Neural cell (in vitro differentiated cells): ENCODE data around the gene KCTD15. TPM values are rescaled to one million over a fixed set of nuclear protein-coding genes. Genes with fewer than 3 reads are reported as not detected.

Source experiments
- H2AFZ ChIP-seq: fragments of 200-600, 300-800 bp; sonication (generic), shearing (Covaris generic); 2 replicates; pipeline ENCODE4 v1.6.0; 2014; ENCODE audit warnings: low read depth, mild to moderate bottlenecking, antibody characterized with exemption, low read length, moderate library complexity
- H3F3A ChIP-seq: fragments of 200-600 bp; shearing (Covaris generic); 2 replicates; pipeline ENCODE4 v1.6.1; 2016; ENCODE audit warnings: mild to moderate bottlenecking, moderate library complexity, mixed read lengths, antibody characterized with exemption, low read length; ENCODE audit not compliant: insufficient read depth, poor library complexity, severe bottlenecking
- H3K27ac ChIP-seq: fragments of 200-600, 300-800 bp; sonication (generic), shearing (Covaris generic); 2 replicates; pipeline ENCODE4 v1.5.1; 2014; ENCODE audit warnings: mild to moderate bottlenecking, low read length, moderate library complexity
- H3K27me3 ChIP-seq: fragments of 300-800, 200-600 bp; sonication (generic), shearing (Covaris generic); 2 replicates; pipeline ENCODE4 v1.6.0; 2014; ENCODE audit warnings: mild to moderate bottlenecking, low read depth, low read length, moderate library complexity; ENCODE audit not compliant: insufficient read depth
- H3K36me3 ChIP-seq: fragments of 300-800, 200-600 bp; sonication (generic), shearing (Covaris generic); 2 replicates; pipeline ENCODE4 v1.5.1; 2014; ENCODE audit warnings: mild to moderate bottlenecking, antibody characterized with exemption, low read length, moderate library complexity; ENCODE audit not compliant: insufficient read depth
- H3K4me2 ChIP-seq: fragments of 300-800, 200-600 bp; sonication (generic), shearing (Covaris generic); 2 replicates; pipeline ENCODE4 v1.6.0; 2014; ENCODE audit warnings: mild to moderate bottlenecking, low read length
- H3K4me3 ChIP-seq: fragments of 300-800, 200-600 bp; sonication (generic), shearing (Covaris generic); 2 replicates; pipeline ENCODE4 v1.5.1; 2014; ENCODE audit warnings: mild to moderate bottlenecking, low read length, moderate library complexity
- H3K79me2 ChIP-seq: fragments of 200-600 bp; shearing (Covaris generic); replicated peaks from 2 replicates; pipeline ENCODE4 v1.6.0; 2014; ENCODE audit warnings: mild to moderate bottlenecking, low read length, moderate library complexity; ENCODE audit not compliant: insufficient read depth
- H3K9ac ChIP-seq: fragments of 300-800, 200-600 bp; sonication (generic), shearing (Covaris generic); 2 replicates; pipeline ENCODE4 v1.6.1; 2016; ENCODE audit warnings: mild to moderate bottlenecking, low read length, mixed read lengths
- H3K9me2 ChIP-seq: fragments of 200-600 bp; shearing (Covaris generic); 2 replicates; pipeline ENCODE4 v1.6.1; 2016; ENCODE audit warnings: mild to moderate bottlenecking, low read length, mixed read lengths; ENCODE audit not compliant: insufficient read depth
- H3K9me3 ChIP-seq: fragments of 200-600, 300-800 bp; sonication (generic), shearing (Covaris generic); 2 replicates; pipeline ENCODE4 v1.6.1; 2016; ENCODE audit warnings: mild to moderate bottlenecking, mixed run types, low read length, moderate library complexity, mixed read lengths
- H4K20me1 ChIP-seq: fragments of 200-600 bp; shearing (Covaris generic); 2 replicates; pipeline ENCODE4 v1.6.1; 2016; ENCODE audit warnings: mild to moderate bottlenecking, mixed run types; ENCODE audit not compliant: insufficient read depth
- EP300 ChIP-seq: fragments of 450-650 bp; conservative IDR thresholded peaks from 2 replicates; pipeline ENCODE4 v1.6.1; 2014; ENCODE audit warnings: antibody characterized with exemption, mild to moderate bottlenecking, moderate library complexity; ENCODE audit not compliant: poor library complexity, severe bottlenecking
- EZH2 ChIP-seq: fragments of 200-600, 300-800 bp; shearing (Covaris generic), sonication (generic); IDR thresholded peaks from 2 replicates; pipeline ENCODE4 v1.6.1; 2014; ENCODE audit warnings: antibody characterized with exemption, low read length, borderline replicate concordance, mild to moderate bottlenecking; ENCODE audit not compliant: insufficient read depth, poor library complexity, severe bottlenecking
- MXI1 ChIP-seq: fragments of 450-650 bp; conservative IDR thresholded peaks from 2 replicates; pipeline ENCODE4 v1.6.1; 2014; ENCODE audit warnings: antibody characterized with exemption, mild to moderate bottlenecking; ENCODE audit not compliant: poor library complexity, severe bottlenecking
- POLR2AphosphoS5 ChIP-seq: IDR thresholded peaks from 2 replicates; pipeline ENCODE4 v1.6.1; 2012
- RAD21 ChIP-seq: fragments of 450-650 bp; conservative IDR thresholded peaks from 2 replicates; pipeline ENCODE4 v1.6.1; 2014; ENCODE audit warnings: antibody characterized with exemption, mild to moderate bottlenecking, moderate library complexity
- REST ChIP-seq: IDR thresholded peaks from 2 replicates; pipeline ENCODE4 v1.6.1; 2012; ENCODE audit warnings: borderline replicate concordance
- SMC3 ChIP-seq: fragments of 450-650 bp; conservative IDR thresholded peaks from 2 replicates; pipeline ENCODE4 v1.6.1; 2014; ENCODE audit warnings: antibody characterized with exemption, mild to moderate bottlenecking, moderate library complexity; ENCODE audit not compliant: poor library complexity
- TAF1 ChIP-seq: IDR thresholded peaks from 2 replicates; pipeline ENCODE4 v1.6.1; 2012; ENCODE audit warnings: low read depth
- polyA plus RNA-seq: library from polyadenylated mRNA; depleted of rRNA; stranded (reverse); fragments of >200 nt; gene quantifications from 2 replicates; pipeline ENCODE4 v1.2.3, GENCODE V29; 2014
- TF ChIP-seq, protein P1 (sequence below): fragments of 450-650 bp; IDR thresholded peaks from 2 replicates; pipeline ENCODE4 v1.5.1; 2014; ENCODE audit warnings: antibody characterized with exemption, mild to moderate bottlenecking, moderate library complexity; ENCODE audit not compliant: poor library complexity, severe bottlenecking

Gene KCTD15
- polyA plus RNA-seq, 1 donor from 2014 or later: 67.9 TPM

DNA sequence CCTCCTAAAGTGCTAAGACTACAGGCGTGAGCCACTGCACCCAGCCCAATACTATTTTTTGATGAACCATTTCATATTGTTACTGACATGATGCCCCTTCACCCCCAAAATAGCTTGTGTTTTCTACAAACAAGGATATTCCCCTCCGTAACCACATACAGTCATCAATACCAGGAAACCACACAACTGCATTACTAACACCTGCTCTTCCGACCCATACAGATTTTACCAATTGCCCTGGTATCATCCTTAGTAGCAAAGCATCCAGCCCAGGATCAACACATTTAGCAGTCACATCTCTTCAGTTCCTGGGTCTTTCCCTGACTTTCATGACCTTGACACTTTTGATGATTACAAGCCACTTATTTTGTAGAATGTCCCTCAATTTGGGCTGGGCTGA lies 33.6 kb downstream of the KCTD15 start:
- TF ChIP-seq RAD21 (no peak), POLR2AphosphoS5 (no peak), REST (no peak), EZH2 (no peak), SMC3 (no peak), TAF1 (no peak), MXI1 (no peak), EP300 (no peak)
- TF ChIP-seq, protein P1, sequence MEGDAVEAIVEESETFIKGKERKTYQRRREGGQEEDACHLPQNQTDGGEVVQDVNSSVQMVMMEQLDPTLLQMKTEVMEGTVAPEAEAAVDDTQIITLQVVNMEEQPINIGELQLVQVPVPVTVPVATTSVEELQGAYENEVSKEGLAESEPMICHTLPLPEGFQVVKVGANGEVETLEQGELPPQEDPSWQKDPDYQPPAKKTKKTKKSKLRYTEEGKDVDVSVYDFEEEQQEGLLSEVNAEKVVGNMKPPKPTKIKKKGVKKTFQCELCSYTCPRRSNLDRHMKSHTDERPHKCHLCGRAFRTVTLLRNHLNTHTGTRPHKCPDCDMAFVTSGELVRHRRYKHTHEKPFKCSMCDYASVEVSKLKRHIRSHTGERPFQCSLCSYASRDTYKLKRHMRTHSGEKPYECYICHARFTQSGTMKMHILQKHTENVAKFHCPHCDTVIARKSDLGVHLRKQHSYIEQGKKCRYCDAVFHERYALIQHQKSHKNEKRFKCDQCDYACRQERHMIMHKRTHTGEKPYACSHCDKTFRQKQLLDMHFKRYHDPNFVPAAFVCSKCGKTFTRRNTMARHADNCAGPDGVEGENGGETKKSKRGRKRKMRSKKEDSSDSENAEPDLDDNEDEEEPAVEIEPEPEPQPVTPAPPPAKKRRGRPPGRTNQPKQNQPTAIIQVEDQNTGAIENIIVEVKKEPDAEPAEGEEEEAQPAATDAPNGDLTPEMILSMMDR: no peak
- Histone ChIP-seq H3K4me2 (no peak overlapping the region), H3K27me3 (no peaks in the 10 kb centered on the region)

DNA sequence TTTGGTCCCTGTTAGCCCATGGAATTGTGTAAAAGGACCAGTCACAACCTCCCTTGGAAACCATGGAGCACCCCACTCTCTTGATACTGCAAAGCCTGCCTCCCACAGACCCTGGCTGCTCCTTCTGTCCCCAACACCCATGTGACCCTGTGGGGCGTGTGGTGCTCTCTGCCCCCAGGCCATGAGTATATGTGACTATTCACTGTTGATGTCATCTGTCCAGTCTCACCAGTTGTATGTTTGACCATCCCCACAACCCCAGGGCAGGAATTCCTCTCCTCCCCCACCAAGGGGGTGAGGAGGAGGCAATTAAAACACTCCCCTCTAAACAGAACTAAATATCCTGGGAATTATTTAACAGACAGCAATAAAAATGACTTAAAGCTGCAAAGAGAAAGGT lies 35.2 kb downstream of the KCTD15 start:
- Histone ChIP-seq H3K27me3 (no peaks in the 10 kb centered on the region), H3K9ac (no peak overlapping the region), H4K20me1 (no peaks in the 10 kb centered on the region), H3K79me2 (no peaks in the 10 kb centered on the region), H3K36me3 (no peaks in the 10 kb centered on the region), H2AFZ (no peak overlapping the region), H3K27ac (no peak overlapping the region), H3K4me2 (no peak overlapping the region), H3F3A (no peaks in the 10 kb centered on the region), H3K4me3 (no peak overlapping the region), H3K9me3 (no peaks in the 10 kb centered on the region), H3K9me2 (no peaks in the 10 kb centered on the region)
- TF ChIP-seq MXI1: no peak

More for the DNA sequence above, 33.6 kb downstream of the KCTD15 start:
- H2AFZ ChIP-seq: no peak overlapping the region
- no peak overlapping the region for H3K27ac ChIP-seq
- H3K36me3 ChIP-seq: no peaks in the 10 kb centered on the region
- no peaks in the 10 kb centered on the region for H3K79me2 ChIP-seq
- no peaks in the 10 kb centered on the region for H3K9me2 ChIP-seq
- no peak overlapping the region for H3K4me3 ChIP-seq
- H3K9me3 ChIP-seq: no peaks in the 10 kb centered on the region
- no peak overlapping the region for H3K9ac ChIP-seq
- H3F3A ChIP-seq: no peaks in the 10 kb centered on the region
- H4K20me1 ChIP-seq: no peaks in the 10 kb centered on the region

DNA sequence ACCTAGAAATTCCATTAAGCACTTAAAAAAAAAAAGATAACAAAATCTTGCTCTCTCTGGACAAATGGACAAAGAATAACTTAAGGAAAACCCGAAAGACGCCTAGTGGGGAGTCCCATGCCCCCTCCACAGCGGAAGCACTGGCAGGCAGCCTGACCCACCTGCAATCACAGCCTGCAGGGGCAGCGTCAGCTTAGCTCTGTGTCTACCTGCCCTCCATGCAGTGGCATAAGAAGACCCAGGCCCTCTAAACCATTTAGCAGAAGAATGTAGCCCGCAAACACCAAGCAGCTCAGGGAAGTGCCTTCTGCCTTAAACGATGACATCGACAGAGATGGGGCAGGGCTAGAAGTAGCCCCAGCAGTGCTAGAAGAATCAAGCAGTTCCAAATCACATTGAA lies 36.0 kb downstream of the KCTD15 start:
- Histone ChIP-seq H3K9me2 (no peaks in the 10 kb centered on the region), H3K27ac (no peak overlapping the region), H2AFZ (no peak overlapping the region), H3K9ac (no peak overlapping the region), H4K20me1 (no peaks in the 10 kb centered on the region), H3K4me2 (no peak overlapping the region), H3K4me3 (no peak overlapping the region), H3K36me3 (no peaks in the 10 kb centered on the region), H3F3A (no peaks in the 10 kb centered on the region), H3K9me3 (no peaks in the 10 kb centered on the region), H3K79me2 (no peaks in the 10 kb centered on the region), H3K27me3 (no peaks in the 10 kb centered on the region)
- TF ChIP-seq MXI1 (no peak), RAD21 (no peak), TAF1 (no peak)
